Panc1 (cell line): ENCODE data around the gene DDX20.

Source experiments
- CTCF ChIP-seq: fragments of 450-650 bp; IDR thresholded peaks from 2 replicates; pipeline ENCODE4 v1.5.1; 2017; ENCODE audit warnings: mild to moderate bottlenecking
- POLR2AphosphoS5 ChIP-seq: IDR thresholded peaks from 2 replicates; pipeline ENCODE4 v1.6.1; 2012; ENCODE audit warnings: mild to moderate bottlenecking, low read depth, low read length, moderate library complexity
- REST ChIP-seq, 2 experiments: IDR thresholded peaks; 2 replicates each; pipeline ENCODE4 v1.6.1; 2011 to 2012; ENCODE audit warnings: low read depth in 2 of 2, control low read depth in 1 of 2, low read length in 1 of 2, mild to moderate bottlenecking in 1 of 2, moderate library complexity in 1 of 2; ENCODE audit not compliant: insufficient read depth in 1 of 2
- SIN3A ChIP-seq: IDR thresholded peaks from 2 replicates; pipeline ENCODE4 v1.6.1; 2012; ENCODE audit warnings: low read depth, mild to moderate bottlenecking, low read length, moderate library complexity, borderline replicate concordance; ENCODE audit not compliant: insufficient read depth

GRCh38 chr1:111761717-111762116, 6.0 kb downstream of the DDX20 start:
- no peak for TF ChIP-seq POLR2AphosphoS5
- no peak for TF ChIP-seq CTCF
- no peak for TF ChIP-seq REST (IDR thresholded peaks at IDR 0.05; ENCODE audit: insufficient read depth in 1 of 2, low read depth in 2 of 2, low read length in 1 of 2)
- TF ChIP-seq SIN3A: no peak
